ENCODE measurements around the gene B4GALT6.

- TF ChIP-seq CTCF (IDR thresholded peaks at IDR 0.05): no peak
- no peak for TF ChIP-seq POLR2AphosphoS5 (IDR thresholded peaks at IDR 0.05)
- TF ChIP-seq EP300 (IDR thresholded peaks at IDR 0.05): no peak
- TF ChIP-seq POLR2A (IDR thresholded peaks at IDR 0.05): no peak
Measured at GRCh38 chr18:31679791-31680432, 4.5 kb downstream of the B4GALT6 start.

Data from upper lobe of left lung (tissue), 4 donors.